Endodermal cell (in vitro differentiated cells): ENCODE data around the gene PRXL2B. TPM values are rescaled to one million over a fixed set of nuclear protein-coding genes. Genes with fewer than 3 reads are reported as not detected.
A peak's percentile ranks its signal among the peaks of the same experiment; 100 is the strongest.

Experiments
- DNase-seq: peaks from one replicate; pipeline ENCODE4 v3.0.0-alpha.2; 2017
- H3K27ac ChIP-seq: 2 replicates; pipeline ENCODE4 v1.5.1; 2013; ENCODE audit warnings: mild to moderate bottlenecking, low read depth, low read length, moderate library complexity
- H3K27me3 ChIP-seq: 2 replicates; pipeline ENCODE4 v1.6.1; 2013; ENCODE audit warnings: mild to moderate bottlenecking, low read length, moderate library complexity; ENCODE audit not compliant: insufficient read depth, control insufficient read depth, poor library complexity, severe bottlenecking
- H3K36me3 ChIP-seq: 2 replicates; pipeline ENCODE4 v1.7.0; 2013; ENCODE audit warnings: mild to moderate bottlenecking, low read length, moderate library complexity; ENCODE audit not compliant: control insufficient read depth, insufficient read depth
- H3K4me1 ChIP-seq: one replicate; pipeline ENCODE4 v1.7.0; 2013; ENCODE audit warnings: low read length; ENCODE audit not compliant: control insufficient read depth, insufficient read depth
- H3K4me3 ChIP-seq: 2 replicates; pipeline ENCODE4 v1.5.1; 2013; ENCODE audit warnings: mild to moderate bottlenecking, low read length, moderate library complexity
- H3K9ac ChIP-seq: 2 replicates; pipeline ENCODE4 v1.6.1; 2013; ENCODE audit warnings: mild to moderate bottlenecking, low read length, moderate library complexity; ENCODE audit not compliant: poor library complexity, severe bottlenecking; ENCODE audit errors: extremely low read depth
- H3K9me3 ChIP-seq: 2 replicates; pipeline ENCODE4 v1.6.1; 2013; ENCODE audit warnings: mild to moderate bottlenecking, low read length, moderate library complexity; ENCODE audit not compliant: control insufficient read depth
- H3K27ac Mint-ChIP-seq: 2 replicates; pipeline ENCODE4 v1.8.0; 2020; ENCODE audit warnings: mixed read lengths
- H3K27me3 Mint-ChIP-seq: 2 replicates; pipeline ENCODE4 v1.8.0; 2021; ENCODE audit warnings: mild to moderate bottlenecking, mixed read lengths; ENCODE audit not compliant: insufficient read depth
- H3K36me3 Mint-ChIP-seq: 2 replicates; pipeline ENCODE4 v1.8.0; 2020; ENCODE audit warnings: low read depth, mixed read lengths
- H3K4me1 Mint-ChIP-seq: 2 replicates; pipeline ENCODE4 v1.8.0; 2020; ENCODE audit warnings: mixed read lengths
- H3K4me3 Mint-ChIP-seq: 2 replicates; pipeline ENCODE4 v1.8.0; 2020; ENCODE audit warnings: mild to moderate bottlenecking, moderate library complexity, mixed read lengths
- H3K9me3 Mint-ChIP-seq: 2 replicates; pipeline ENCODE4 v1.8.0; 2020; ENCODE audit warnings: mild to moderate bottlenecking, mixed read lengths
- WGBS, 2 experiments: methylation state at CpG; one replicate each; pipeline versions ENCODE4 v1.1.5 to v1.1.7; 2013; ENCODE audit warnings: missing lambda C conversion rate in 2 of 2, mixed read lengths in 1 of 2; ENCODE audit not compliant: insufficient coverage in 1 of 2, insufficient read length in 1 of 2; 5-methylcytosine and 5-hydroxymethylcytosine counted together
- total RNA-seq, 2 donors: library from RNA; stranded (reverse); fragmentation: NEBNext Ultra II Directional in 1 of 2; extraction: Animal tissue kit (Norgen Biotek cat#: 25700) in 1 of 2; gene quantifications; 2 replicates in 1 of 2; 3 replicates in 1 of 2; pipeline ENCODE4 v1.2.1, GENCODE V29; 2021
- TF ChIP-seq, protein P1 (sequence below): fragments of 200-600 bp; sonication (generic); conservative IDR thresholded peaks from 2 replicates; pipeline ENCODE4 v1.5.0; 2021; ENCODE audit warnings: antibody characterized with exemption, mild to moderate bottlenecking

The PRXL2B gene
- total RNA-seq, 2 donors from 2014 or later: 33.4 to 34.4 TPM

- H3K27me3 Mint-ChIP-seq: peaks cover 5% of the 10 kb centered on the region
- Histone ChIP-seq H3K36me3 (no peaks in the 10 kb centered on the region), H3K9ac (no peak overlapping the region), H3K27me3 (no peaks in the 10 kb centered on the region), H3K4me3 (no peak overlapping the region), H3K4me1 (no peaks in the 10 kb centered on the region), H3K27ac (no peak overlapping the region), H3K9me3 (no peaks in the 10 kb centered on the region)
- H3K4me1 Mint-ChIP-seq: no peaks in the 10 kb centered on the region
- no peak overlapping the region for H3K27ac Mint-ChIP-seq
- DNase-seq: peak; percentile 40
- 80 to 85% methylated on average over 6 to 13 of the region's 13 CpGs for WGBS, 2 experiments
- TF ChIP-seq, protein P1, sequence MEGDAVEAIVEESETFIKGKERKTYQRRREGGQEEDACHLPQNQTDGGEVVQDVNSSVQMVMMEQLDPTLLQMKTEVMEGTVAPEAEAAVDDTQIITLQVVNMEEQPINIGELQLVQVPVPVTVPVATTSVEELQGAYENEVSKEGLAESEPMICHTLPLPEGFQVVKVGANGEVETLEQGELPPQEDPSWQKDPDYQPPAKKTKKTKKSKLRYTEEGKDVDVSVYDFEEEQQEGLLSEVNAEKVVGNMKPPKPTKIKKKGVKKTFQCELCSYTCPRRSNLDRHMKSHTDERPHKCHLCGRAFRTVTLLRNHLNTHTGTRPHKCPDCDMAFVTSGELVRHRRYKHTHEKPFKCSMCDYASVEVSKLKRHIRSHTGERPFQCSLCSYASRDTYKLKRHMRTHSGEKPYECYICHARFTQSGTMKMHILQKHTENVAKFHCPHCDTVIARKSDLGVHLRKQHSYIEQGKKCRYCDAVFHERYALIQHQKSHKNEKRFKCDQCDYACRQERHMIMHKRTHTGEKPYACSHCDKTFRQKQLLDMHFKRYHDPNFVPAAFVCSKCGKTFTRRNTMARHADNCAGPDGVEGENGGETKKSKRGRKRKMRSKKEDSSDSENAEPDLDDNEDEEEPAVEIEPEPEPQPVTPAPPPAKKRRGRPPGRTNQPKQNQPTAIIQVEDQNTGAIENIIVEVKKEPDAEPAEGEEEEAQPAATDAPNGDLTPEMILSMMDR: no peak
- no peak overlapping the region for H3K4me3 Mint-ChIP-seq
- no peaks in the 10 kb centered on the region for H3K36me3 Mint-ChIP-seq
- H3K9me3 Mint-ChIP-seq: no peaks in the 10 kb centered on the region
Measured at GRCh38 chr1:2607641-2608091, 21.1 kb downstream of the PRXL2B start.

DNA sequence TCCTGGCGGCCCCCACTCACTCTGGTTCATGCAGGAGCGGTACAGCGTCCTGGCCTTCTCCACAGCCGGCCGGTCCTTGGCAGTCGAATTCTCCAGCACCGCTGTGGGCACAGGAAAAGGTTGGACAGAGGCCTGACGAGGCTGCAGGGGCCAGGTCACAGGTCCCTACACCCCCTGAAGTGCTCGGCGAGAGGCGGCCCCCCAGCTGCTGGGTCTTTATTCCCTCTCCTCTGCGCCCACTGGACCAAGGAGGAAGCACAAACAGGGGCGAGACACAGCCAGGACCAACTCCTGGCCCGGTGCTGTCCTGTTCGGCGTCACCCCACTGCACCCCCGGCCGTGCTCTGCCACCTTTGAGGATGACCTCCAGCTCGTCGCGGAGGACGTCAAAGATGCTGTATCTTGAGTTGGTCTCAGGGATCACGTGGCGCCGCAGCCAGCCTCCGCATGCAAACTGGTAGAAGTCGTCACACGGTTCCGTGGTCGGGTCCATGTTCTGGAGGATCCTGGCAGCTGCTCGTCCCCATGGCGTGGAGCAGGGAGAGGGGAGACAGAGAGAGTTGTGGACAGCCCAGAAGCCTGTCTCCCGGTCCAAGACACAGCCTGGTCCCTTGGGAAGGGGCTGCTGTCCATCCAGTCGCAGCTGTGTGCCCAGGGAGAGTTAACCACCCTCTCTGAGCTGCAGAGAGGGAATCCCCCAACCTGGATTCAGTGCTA lies 22.9 kb downstream of the PRXL2B start:
- no peaks in the 10 kb centered on the region for H3K4me1 ChIP-seq
- peak; percentile 43 for DNase-seq
- Mint-ChIP-seq H3K4me1 (no peaks in the 10 kb centered on the region), H3K27ac (no peak overlapping the region), H3K36me3 (no peaks in the 10 kb centered on the region), H3K27me3 (peaks cover 13% of the 10 kb centered on the region), H3K4me3 (no peak overlapping the region), H3K9me3 (peaks cover 12% of the 10 kb centered on the region)
- H3K9ac ChIP-seq: no peak overlapping the region
- no peak overlapping the region for H3K4me3 ChIP-seq
- TF ChIP-seq, protein P1: no peak
- no peaks in the 10 kb centered on the region for H3K27me3 ChIP-seq
- no peak overlapping the region for H3K27ac ChIP-seq
- H3K9me3 ChIP-seq: no peaks in the 10 kb centered on the region
- H3K36me3 ChIP-seq: no peaks in the 10 kb centered on the region
- 87 to 88% methylated on average over 22 to 34 of the region's 34 CpGs for WGBS, 2 experiments

DNA sequence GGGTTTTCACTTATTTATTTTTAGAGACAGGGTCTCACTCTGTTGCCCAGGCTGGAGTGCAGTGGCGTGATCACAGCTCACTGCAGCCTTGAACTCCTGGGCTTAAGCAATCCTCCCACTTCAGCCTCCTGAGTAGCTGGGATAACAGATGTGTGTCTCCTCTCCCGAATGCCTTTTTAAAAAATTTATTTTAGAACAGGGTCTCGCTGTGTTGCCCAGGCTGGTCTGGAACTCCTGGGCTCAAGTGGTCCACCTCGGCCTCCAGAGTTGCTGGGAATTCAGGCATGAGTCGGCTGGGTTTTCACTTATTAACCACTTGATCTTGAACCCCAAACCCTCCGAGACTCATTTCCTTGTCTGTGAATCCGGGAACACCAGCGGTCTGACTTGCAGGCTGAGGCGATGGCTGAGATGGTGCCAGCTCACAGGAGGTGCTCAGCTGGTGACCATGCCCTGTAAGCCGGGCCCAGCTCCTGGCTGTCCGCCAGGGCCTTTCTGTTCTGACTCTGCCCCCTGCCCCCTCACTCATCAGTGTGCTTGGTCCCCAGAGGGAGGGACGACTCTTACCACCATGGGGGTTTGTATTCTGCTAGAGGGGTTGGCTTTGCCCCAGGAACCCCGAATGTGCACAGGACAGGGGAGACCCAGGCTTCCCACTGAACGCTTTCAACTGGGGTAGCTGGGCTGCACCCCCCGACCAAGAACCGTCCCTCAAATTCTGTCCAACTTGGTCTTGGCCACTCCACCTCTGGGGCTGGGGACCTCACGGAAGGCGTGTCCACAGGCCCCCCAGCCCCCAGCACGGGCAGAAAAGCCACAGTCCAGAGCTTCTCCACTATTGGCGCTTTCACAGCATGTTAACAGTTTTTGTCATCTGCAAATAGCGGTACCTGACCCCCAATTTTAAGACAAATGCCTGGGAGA lies 23.7 kb downstream of the PRXL2B start:
- Histone ChIP-seq H3K9ac (no peak overlapping the region), H3K9me3 (peaks cover 1% of the 10 kb centered on the region), H3K27me3 (no peaks in the 10 kb centered on the region), H3K36me3 (no peaks in the 10 kb centered on the region), H3K4me3 (no peak overlapping the region), H3K4me1 (no peaks in the 10 kb centered on the region), H3K27ac (no peak overlapping the region)
- TF ChIP-seq, protein P1: no peak
- Mint-ChIP-seq H3K27ac (no peak overlapping the region), H3K27me3 (peaks cover 13% of the 10 kb centered on the region), H3K9me3 (peaks cover 16% of the 10 kb centered on the region), H3K4me1 (no peaks in the 10 kb centered on the region), H3K36me3 (no peaks in the 10 kb centered on the region), H3K4me3 (no peak overlapping the region)
- DNase-seq: peak; percentile 37
- 84 to 94% methylated on average over 16 to 21 of the region's 21 CpGs for WGBS, 2 experiments
